Uterus (tissue), 4 donors: Measurements from ENCODE around the gene ECI1. TPM values are rescaled to one million over a fixed set of nuclear protein-coding genes. Genes with fewer than 3 reads are reported as not detected.
A peak's percentile ranks its signal among the peaks of the same experiment; 100 is the strongest.

ENCODE experiments used
- DNase-seq, 2 donors: peaks; one replicate each; pipeline ENCODE4 v3.0.0-alpha.2; 2019 to 2020
- H3K27ac ChIP-seq, 2 donors: fragments of 200-600 bp; sonication (generic); 1 replicate in 1 of 2; 2 replicates in 1 of 2; pipeline ENCODE4 v1.5.1; 2016 to 2018
- H3K27me3 ChIP-seq, 2 donors: fragments of 200-600 bp; sonication (generic); one replicate each; pipeline ENCODE4 v1.5.1; 2018 to 2019; ENCODE audit warnings: control low read depth in 1 of 2
- H3K36me3 ChIP-seq, 2 donors: fragments of 200-600 bp; sonication (generic); one replicate each; pipeline ENCODE4 v1.5.1; 2019; ENCODE audit warnings: control low read depth in 1 of 2
- H3K4me1 ChIP-seq, 2 donors: fragments of 200-600 bp; sonication (generic); one replicate each; pipeline ENCODE4 v1.5.1; 2018 to 2019; ENCODE audit warnings: control low read depth in 1 of 2
- H3K4me3 ChIP-seq, 2 donors: fragments of 200-600 bp; sonication (generic); 1 replicate in 1 of 2; 2 replicates in 1 of 2; pipeline ENCODE4 v1.5.1; 2018 to 2019; ENCODE audit warnings: mild to moderate bottlenecking in 1 of 2
- H3K9me3 ChIP-seq, 2 donors: fragments of 200-600 bp; sonication (generic); one replicate each; pipeline ENCODE4 v1.5.1; 2019; ENCODE audit warnings: control low read depth in 1 of 2
- POLR2A ChIP-seq, 2 donors: fragments of 450-650 bp; IDR thresholded peaks; one replicate each; pipeline ENCODE4 v1.6.1; 2016; ENCODE audit warnings: antibody characterized with exemption in 2 of 2, mild to moderate bottlenecking in 1 of 2, moderate library complexity in 1 of 2
- intact Hi-C: fragments of 100-400 bp; cut with DNase I; formaldehyde crosslinking; loops from one replicate; pipeline ENCODE4 v1.15.1; 2023; ENCODE audit warnings: low total_unique reads
- total RNA-seq, 4 donors: library from RNA; depleted of rRNA in 3 of 4; stranded (reverse); fragments of >200 nt in 3 of 4; gene quantifications; one replicate each; pipeline versions ENCODE4 v1.1.0 to v1.2.4, GENCODE V29; 2014 to 2023
- TF ChIP-seq, protein P1 (sequence below), 4 experiments: fragments of 200-600 bp in 2 of 4; fragments of 450-650 bp in 2 of 4; sonication (generic) in 2 of 4; IDR thresholded peaks; one replicate each; pipeline ENCODE4 v1.5.1; 2016 to 2019; ENCODE audit warnings: antibody characterized with exemption in 4 of 4, mild to moderate bottlenecking in 2 of 4, moderate library complexity in 1 of 4
- donor health status: DM: yes; HTN: yes; CAD: no.

The ECI1 gene
- total RNA-seq, 4 donors from 2014 or later = 4.9 to 89.1 (median 40.1) TPM

DNA sequence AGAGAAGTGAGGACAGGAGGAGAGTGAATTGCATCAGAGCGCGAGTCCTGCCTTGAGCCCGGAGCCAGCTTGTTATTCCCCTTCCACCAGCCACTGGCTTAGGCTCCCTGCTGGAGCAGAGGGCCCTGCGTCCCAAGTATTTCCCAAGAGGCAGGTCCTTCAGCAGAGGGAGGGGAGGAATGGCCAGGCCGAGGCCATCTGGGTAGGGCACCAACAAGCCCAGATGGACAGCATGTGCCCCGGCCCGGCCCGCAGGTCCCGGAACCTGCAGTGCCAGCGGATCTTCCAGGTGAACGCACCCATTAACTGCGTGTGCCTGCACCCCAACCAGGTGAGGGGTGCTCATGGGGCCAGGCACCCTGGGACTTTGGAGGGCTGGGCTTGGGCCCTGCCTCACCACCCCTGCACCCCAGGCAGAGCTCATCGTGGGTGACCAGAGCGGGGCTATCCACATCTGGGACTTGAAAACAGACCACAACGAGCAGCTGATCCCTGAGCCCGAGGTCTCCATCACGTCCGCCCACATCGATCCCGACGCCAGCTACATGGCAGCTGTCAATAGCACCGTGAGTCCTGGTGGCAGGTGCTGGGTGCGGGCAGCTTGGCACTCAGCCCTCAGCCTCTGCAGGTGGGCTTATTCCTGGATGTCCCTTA lies 44.5 kb downstream of the ECI1 start:
- TF ChIP-seq, protein P1, sequence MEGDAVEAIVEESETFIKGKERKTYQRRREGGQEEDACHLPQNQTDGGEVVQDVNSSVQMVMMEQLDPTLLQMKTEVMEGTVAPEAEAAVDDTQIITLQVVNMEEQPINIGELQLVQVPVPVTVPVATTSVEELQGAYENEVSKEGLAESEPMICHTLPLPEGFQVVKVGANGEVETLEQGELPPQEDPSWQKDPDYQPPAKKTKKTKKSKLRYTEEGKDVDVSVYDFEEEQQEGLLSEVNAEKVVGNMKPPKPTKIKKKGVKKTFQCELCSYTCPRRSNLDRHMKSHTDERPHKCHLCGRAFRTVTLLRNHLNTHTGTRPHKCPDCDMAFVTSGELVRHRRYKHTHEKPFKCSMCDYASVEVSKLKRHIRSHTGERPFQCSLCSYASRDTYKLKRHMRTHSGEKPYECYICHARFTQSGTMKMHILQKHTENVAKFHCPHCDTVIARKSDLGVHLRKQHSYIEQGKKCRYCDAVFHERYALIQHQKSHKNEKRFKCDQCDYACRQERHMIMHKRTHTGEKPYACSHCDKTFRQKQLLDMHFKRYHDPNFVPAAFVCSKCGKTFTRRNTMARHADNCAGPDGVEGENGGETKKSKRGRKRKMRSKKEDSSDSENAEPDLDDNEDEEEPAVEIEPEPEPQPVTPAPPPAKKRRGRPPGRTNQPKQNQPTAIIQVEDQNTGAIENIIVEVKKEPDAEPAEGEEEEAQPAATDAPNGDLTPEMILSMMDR (IDR thresholded peaks at IDR 0.05) = no peak
- intact Hi-C loops = no loop called here
- DNase-seq = no peak
- H3K4me1 ChIP-seq = peaks cover 0 to 3% of the 10 kb centered on the region in 2 donors
- H3K9me3 ChIP-seq = no peaks in the 10 kb centered on the region
- H3K27me3 ChIP-seq = no peaks in the 10 kb centered on the region
- H3K4me3 ChIP-seq = no peak overlapping the region
- H3K27ac ChIP-seq = no peak overlapping the region
- no peaks in the 10 kb centered on the region for H3K36me3 ChIP-seq

DNA sequence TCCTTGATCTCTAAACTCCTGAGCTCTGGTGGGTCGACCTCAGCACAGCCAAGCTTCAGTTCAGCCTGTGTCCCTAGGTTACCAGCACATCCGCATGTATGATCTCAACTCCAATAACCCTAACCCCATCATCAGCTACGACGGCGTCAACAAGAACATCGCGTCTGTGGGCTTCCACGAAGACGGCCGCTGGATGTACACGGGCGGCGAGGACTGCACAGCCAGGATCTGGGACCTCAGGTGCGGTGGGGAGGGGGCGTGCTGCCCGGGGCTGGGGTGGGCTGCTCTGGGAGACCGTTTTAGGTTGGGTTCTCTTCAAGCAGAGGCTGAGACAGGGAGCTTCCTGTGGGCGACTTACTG lies 45.0 kb downstream of the ECI1 start:
- TF ChIP-seq, protein P1 (IDR thresholded peaks at IDR 0.05) = no peak
- TF ChIP-seq POLR2A (IDR thresholded peaks at IDR 0.05) = no peak
- intact Hi-C loops = no loop called here
- no peaks in the 10 kb centered on the region for H3K27me3 ChIP-seq
- peak overlapping the region in 1 of 2 donors; percentile 99 for H3K27ac ChIP-seq
- H3K4me1 ChIP-seq = peaks cover 0 to 3% of the 10 kb centered on the region in 2 donors
- no peaks in the 10 kb centered on the region for H3K36me3 ChIP-seq
- no peaks in the 10 kb centered on the region for H3K9me3 ChIP-seq
- DNase-seq = no peak
- peak overlapping the region; percentile 65 to 78 for H3K4me3 ChIP-seq

DNA sequence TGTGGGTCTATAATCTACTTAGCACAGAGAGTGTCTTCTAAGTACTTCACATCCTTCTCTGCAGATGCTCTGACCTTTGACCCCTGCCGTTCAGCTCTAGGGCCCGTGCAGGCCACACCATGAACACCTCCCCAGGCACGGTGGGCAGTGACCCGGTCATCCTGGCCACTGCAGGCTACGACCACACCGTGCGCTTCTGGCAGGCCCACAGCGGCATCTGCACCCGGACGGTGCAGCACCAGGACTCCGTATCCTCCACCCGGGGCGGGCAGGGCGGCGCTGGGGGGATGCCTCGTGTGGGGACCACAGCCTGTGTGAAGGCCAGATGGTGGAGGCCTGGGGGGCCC lies 45.4 kb downstream of the ECI1 start:
- no peaks in the 10 kb centered on the region for H3K36me3 ChIP-seq
- no peak for DNase-seq
- no peaks in the 10 kb centered on the region for H3K27me3 ChIP-seq
- TF ChIP-seq, protein P1 (IDR thresholded peaks at IDR 0.05) = no peak
- no peak for TF ChIP-seq POLR2A (IDR thresholded peaks at IDR 0.05)
- H3K4me3 ChIP-seq = peak overlapping the region; percentile 65 to 78
- H3K4me1 ChIP-seq = peaks cover 0 to 3% of the 10 kb centered on the region in 2 donors
- intact Hi-C loops = no loop called here
- H3K27ac ChIP-seq = peak overlapping the region; percentile 96 to 99
- no peaks in the 10 kb centered on the region for H3K9me3 ChIP-seq

DNA sequence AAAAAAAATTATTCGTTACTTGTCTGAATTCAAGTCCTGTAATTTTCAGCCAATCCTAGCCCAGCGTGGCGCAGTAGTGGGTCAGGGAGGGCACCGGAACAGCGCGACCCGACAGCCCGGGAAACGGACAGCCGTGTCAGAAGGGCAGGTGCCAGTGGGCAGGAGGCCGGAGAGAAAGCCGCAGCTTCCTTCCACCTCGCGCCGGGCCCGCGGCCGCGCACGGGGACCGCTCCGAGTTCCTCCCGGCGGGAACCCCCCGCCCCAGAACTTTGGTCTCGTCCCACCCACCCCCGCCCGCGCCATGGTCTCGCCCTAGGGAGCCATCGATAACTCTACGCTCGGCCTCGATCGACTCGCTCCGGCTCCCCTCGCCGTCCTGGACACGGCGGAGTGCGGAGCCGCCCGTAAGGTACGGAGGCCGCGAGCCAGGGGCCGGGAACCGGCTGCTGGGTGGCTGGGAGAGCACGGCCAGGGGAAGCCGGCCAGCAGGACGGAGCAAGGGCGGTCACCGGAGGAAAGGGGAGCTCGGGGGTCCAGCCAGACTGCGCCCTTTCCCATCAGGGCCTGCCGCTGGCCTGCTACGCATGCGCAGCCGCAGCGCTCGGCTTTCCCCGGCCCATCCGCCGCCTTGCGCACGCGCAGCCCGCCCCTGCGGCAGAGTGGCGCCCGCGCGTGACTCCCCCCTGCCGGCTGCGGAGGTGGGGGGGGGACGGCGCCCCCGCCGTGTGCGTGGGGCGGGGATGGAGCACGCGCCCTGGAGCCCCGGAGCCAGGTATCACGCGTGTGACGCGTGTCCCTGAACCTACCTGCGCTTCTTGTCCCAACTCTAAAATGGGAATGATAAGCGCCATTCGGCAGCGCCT lies 46.1 kb downstream of the ECI1 start, which contains the start of gene MLST8:
Gene MLST8 (plus strand): TSS at position 351 of the 863 bp plus-strand sequence. CDS start 632 bp downstream, outside the sequence.
- intact Hi-C loops = no loop called here
- TF ChIP-seq, protein P1 (IDR thresholded peaks at IDR 0.05) = peak in 2 of 4 experiments; percentile 16 to 37
- peak; percentile 42 to 88 for TF ChIP-seq POLR2A (IDR thresholded peaks at IDR 0.05)
- DNase-seq = peak; percentile 82 to 89

More for the DNA sequence above, 46.1 kb downstream of the ECI1 start, which contains the start of gene MLST8:
- no peaks in the 10 kb centered on the region for H3K36me3 ChIP-seq
- H3K4me1 ChIP-seq = peaks cover 0 to 3% of the 10 kb centered on the region in 2 donors
- no peaks in the 10 kb centered on the region for H3K9me3 ChIP-seq
- peak within 1 kb of the TSS; percentile 96 to 99 for H3K27ac ChIP-seq
- peak within 1 kb of the TSS; percentile 65 to 78 for H3K4me3 ChIP-seq
- H3K27me3 ChIP-seq = no peaks in the 10 kb centered on the region
